ENCODE data around the gene NEK4. TPM values are rescaled to one million over a fixed set of nuclear protein-coding genes. Genes with fewer than 3 reads are reported as not detected.
A peak's percentile ranks its signal among the peaks of the same experiment; 100 is the strongest.

NEK4 gene
- total RNA-seq, 2 donors from 2014 or later = 10.1 to 73.2 TPM

GRCh38 chr3:52690560-52690959 is 80.2 kb downstream of the NEK4 start:
- H3K27me3 ChIP-seq = no peaks in the 10 kb centered on the region
- 78% methylated on average over 2 of the region's 2 CpGs for WGBS, 2 donors
- no peak for DNase-seq
- no peak overlapping the region for H3K27ac ChIP-seq
- peaks cover 38% of the 10 kb centered on the region for H3K4me1 ChIP-seq
- ATAC-seq = no peak
- TF ChIP-seq POLR2A (IDR thresholded peaks at IDR 0.05) = no peak
- no peak for TF ChIP-seq CTCF (IDR thresholded peaks at IDR 0.05)
- H3K9me3 ChIP-seq = no peaks in the 10 kb centered on the region
- intact Hi-C loops (cut with DNase I) = no loop called here
- no peak overlapping the region for H3K4me3 ChIP-seq
- H3K36me3 ChIP-seq (replicated peaks in 1 of 2; ENCODE audit: insufficient read depth in 1 of 2, low read depth in 2 of 2) = peaks cover 28 to 39% of the 10 kb centered on the region in 2 donors

- ATAC-seq (no peak), DNase-seq (no peak)
- H3K4me1 ChIP-seq = peaks cover 45% of the 10 kb centered on the region
- no peaks in the 10 kb centered on the region for H3K9me3 ChIP-seq
- H3K4me3 ChIP-seq = no peak overlapping the region
- no peak for TF ChIP-seq POLR2A (IDR thresholded peaks at IDR 0.05)
- no peak for TF ChIP-seq CTCF (IDR thresholded peaks at IDR 0.05)
- intact Hi-C loops (cut with DNase I) = no loop called here
- peak overlapping the region in 2 of 4 donors; percentile 42 to 98 for H3K27ac ChIP-seq
- H3K27me3 ChIP-seq = no peaks in the 10 kb centered on the region
- WGBS, 2 donors = 44 to 49% methylated on average over 3 of the region's 3 CpGs
- peaks cover 28 to 33% of the 10 kb centered on the region in 2 donors for H3K36me3 ChIP-seq (replicated peaks in 1 of 2; ENCODE audit: insufficient read depth in 1 of 2, low read depth in 2 of 2)
These were observed 81.6 kb downstream of the NEK4 start for GRCh38 chr3:52689151-52689550.

GRCh38 chr3:52688266-52688665 is 82.5 kb downstream of the NEK4 start:
- intact Hi-C loops (cut with DNase I) = no loop called here
- peaks cover 25 to 26% of the 10 kb centered on the region in 2 donors for H3K36me3 ChIP-seq (replicated peaks in 1 of 2; ENCODE audit: insufficient read depth in 1 of 2, low read depth in 2 of 2)
- H3K4me1 ChIP-seq = peaks cover 54% of the 10 kb centered on the region
- no peaks in the 10 kb centered on the region for H3K9me3 ChIP-seq
- no peak overlapping the region for H3K4me3 ChIP-seq
- DNase-seq (no peak), ATAC-seq (no peak)
- no peaks in the 10 kb centered on the region for H3K27me3 ChIP-seq
- TF ChIP-seq CTCF (IDR thresholded peaks at IDR 0.05) (no peak), POLR2A (IDR thresholded peaks at IDR 0.05) (no peak)
- peak overlapping the region in 3 of 4 donors; percentile 4 to 98 (median 42) for H3K27ac ChIP-seq
- 9 to 18% methylated on average over 6 of the region's 6 CpGs for WGBS, 2 donors

GRCh38 chr3:52685709-52686691 is 84.7 kb downstream of the NEK4 start, which contains the start of the genes GNL3 and PBRM1:
Gene GNL3 (plus strand): TSS chr3:52686032. CDS start chr3:52686093, 61 bp downstream.
Gene PBRM1 (minus strand): TSS chr3:52685913.
- Histone ChIP-seq H3K4me1 (peaks cover 70% of the 10 kb centered on the region), H3K27me3 (no peaks in the 10 kb centered on the region), H3K4me3 (peak within 1 kb of the TSS; percentile 73 to 88), H3K27ac (peak within 1 kb of the TSS; percentile 96 to 99 (median 98)), H3K36me3 (replicated peaks in 1 of 2; ENCODE audit: insufficient read depth in 1 of 2, low read depth in 2 of 2) (peaks cover 16 to 17% of the 10 kb centered on the region in 2 donors), H3K9me3 (peaks cover 0 to 4% (median 0%) of the 10 kb centered on the region in 3 donors)
- TF ChIP-seq POLR2A (IDR thresholded peaks at IDR 0.05) (peak; percentile 83 to 92 (median 91)), CTCF (IDR thresholded peaks at IDR 0.05) (peak in 1 of 7 experiments; percentile 5)
- 0% methylated on average over 31 to 63 of the region's 82 CpGs for WGBS, 2 donors
- intact Hi-C loops (cut with DNase I) = no loop called here
- DNase-seq (peak; percentile 94 to 96 (median 95)), ATAC-seq (peak; percentile 96)
